Heart left ventricle (tissue), 16 donors: ENCODE measurements around the gene HIBCH. TPM values are rescaled to one million over a fixed set of nuclear protein-coding genes. Genes with fewer than 3 reads are reported as not detected.

Experiments used
- ATAC-seq, 4 donors: fragments of 200-7000 bp; cut with Tn5 transposase; one replicate each; pipeline ENCODE4 v1.9.1; 2020 to 2022; ENCODE audit warnings: moderate library complexity in 4 of 4, mild to moderate bottlenecking in 3 of 4, moderate number of reproducible peaks in 1 of 4
- DNase-seq, 5 donors: peaks; one replicate each; pipeline ENCODE4 v3.0.0-alpha.2; 2020
- H3K27ac ChIP-seq, 12 donors: fragments of 200-600 bp; sonication (generic) in 4 of 12; one replicate each; pipeline versions ENCODE4 v1.5.0 to v1.8.0; 2016 to 2022; ENCODE audit warnings: mild to moderate bottlenecking in 2 of 12
- H3K27me3 ChIP-seq, 9 donors: fragments of 200-600 bp; sonication (generic) in 2 of 9; one replicate each; pipeline versions ENCODE4 v1.5.1 to v1.8.0; 2016 to 2022; ENCODE audit warnings: mild to moderate bottlenecking in 3 of 9
- H3K36me3 ChIP-seq, 9 donors: fragments of 200-600 bp; sonication (generic) in 2 of 9; one replicate each; pipeline versions ENCODE4 v1.5.0 to v1.8.0; 2018 to 2022; ENCODE audit warnings: mild to moderate bottlenecking in 2 of 9
- H3K4me1 ChIP-seq, 12 donors: fragments of 200-600 bp; sonication (generic) in 4 of 12; one replicate each; pipeline versions ENCODE4 v1.5.0 to v1.8.0; 2016 to 2022; ENCODE audit warnings: mild to moderate bottlenecking in 3 of 12
- H3K4me3 ChIP-seq, 12 donors: fragments of 200-600 bp; sonication (generic) in 4 of 12; one replicate each; pipeline versions ENCODE4 v1.5.0 to v1.8.0; 2017 to 2022; ENCODE audit warnings: mild to moderate bottlenecking in 9 of 12, moderate library complexity in 4 of 12
- H3K9me3 ChIP-seq, 12 donors: fragments of 200-600 bp; sonication (generic) in 4 of 12; one replicate each; pipeline versions ENCODE4 v1.5.0 to v1.8.0; 2016 to 2022; ENCODE audit warnings: mild to moderate bottlenecking in 1 of 12
- CTCF ChIP-seq, 12 donors: fragments of 200-600 bp; sonication (generic) in 4 of 12; IDR thresholded peaks; one replicate each; pipeline versions ENCODE4 v1.5.0 to v1.8.0; 2018 to 2022; ENCODE audit warnings: antibody characterized with exemption in 12 of 12, mild to moderate bottlenecking in 5 of 12
- POLR2A ChIP-seq, 2 donors: fragments of 450-650 bp; IDR thresholded peaks; one replicate each; pipeline ENCODE4 v1.6.1; 2017; ENCODE audit warnings: antibody characterized with exemption in 2 of 2, mild to moderate bottlenecking in 2 of 2, moderate library complexity in 2 of 2
- WGBS, 4 donors: extraction: QIAGEN DNeasy Blood & Tissue Kit in 2 of 4; methylation state at CpG; one replicate each; pipeline versions ENCODE4 v1.1.5 to v1.1.7; 2013 to 2018; 5-methylcytosine and 5-hydroxymethylcytosine counted together
- intact Hi-C, 10 donors: fragments of 100-400 bp; cut with DNase I; formaldehyde crosslinking; loops; one replicate each; pipeline versions ENCODE4 v1.11.1 to v1.14.2; 2022
- polyA plus RNA-seq, 2 donors: library from polyadenylated mRNA; stranded (reverse); fragments of 200-250 nt; gene quantifications; one replicate each; pipeline ENCODE4 v1.2.3, GENCODE V29; 2013
- total RNA-seq, 9 donors: library from RNA; depleted of rRNA in 2 of 9; stranded (reverse); fragments of >200 nt in 2 of 9; fragmentation: NEBNext Ultra II Directional in 3 of 9; extraction: Animal tissue kit (Norgen Biotek cat#: 25700) in 3 of 9; gene quantifications; one replicate each; pipeline versions ENCODE4 v1.1.0 to v1.2.4, GENCODE V29; 2016 to 2023
- donor health status: ischemic (EF 13 %, LVEDD 7.1; RV severe dilation, severe dysfunction).
- donor health status: healthy with polysubstance abuse.
- donor health status: DM: no; HTN: yes; CAD: no.
- donor health status: DM: no; HTN: no; CAD: no.
- donor health status: ischemic (EF 25% LVEDD 6.9; RV normal size, moderate dysfunction).
- donor health status: ischemic (EF 25% LVEDD 5.7; RV mildly dilated, moderate dysfunction).
- donor health status: healthy.
- donor health status: DM: yes; HTN: yes; CAD: no.
- donor health status: ischemic (EF 35%, LVEDD 5.7; RV mildly dilated, moderate dysfunction).
- donor health status: nonischemic (EF 11% LVEDD 7.7; RV severe dilation, severe dysfunction).
- donor health status: DM: yes; HTN: yes; CAD: no.
- donor health status: PGD.
- donor health status: ischemic (EF 29% LVEDD 5.4; RV normal size, mild dysfunction).
- donor health status: nonischemic (EF 23%, LVEDD 6.1; RV moderate dilation, normal function).

The HIBCH gene
- total and polyA plus RNA-seq, 11 donors = 7.7 to 25.3 (median 21.1) TPM

DNA sequence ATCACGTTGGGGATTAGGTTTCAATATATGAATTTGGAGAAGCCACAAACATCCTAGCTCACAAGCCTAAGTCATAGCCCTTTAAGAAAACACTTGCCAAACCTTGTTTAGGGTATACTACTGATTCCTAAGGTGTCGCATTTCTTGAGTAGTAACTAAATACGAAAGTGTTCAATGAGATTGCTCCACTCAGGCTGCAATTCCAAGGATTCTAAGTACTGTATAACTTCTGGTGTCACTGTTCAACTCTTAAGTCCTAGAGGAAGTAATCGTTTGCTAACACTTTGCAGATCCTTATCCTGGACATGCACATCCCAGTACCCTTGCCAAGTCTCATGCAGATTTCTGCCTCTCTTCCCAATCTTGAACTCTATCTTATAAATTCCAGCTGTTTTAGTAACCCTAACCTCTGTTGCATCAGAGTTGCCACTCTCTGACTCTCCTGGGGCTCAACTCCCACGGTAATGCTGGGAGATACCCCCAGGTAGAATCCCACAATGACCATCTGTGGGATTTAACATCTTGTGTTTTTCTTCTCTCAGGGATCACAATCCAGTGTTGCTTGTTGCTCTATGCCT lies 122.4 kb downstream of the HIBCH start:
- H3K9me3 ChIP-seq = no peaks in the 10 kb centered on the region
- H3K4me3 ChIP-seq = no peak overlapping the region
- no peak for TF ChIP-seq CTCF (IDR thresholded peaks at IDR 0.05)
- TF ChIP-seq POLR2A (IDR thresholded peaks at IDR 0.05) = no peak
- 64 to 81% (median 77%) methylated on average over 5 of the region's 5 CpGs for WGBS, 4 donors
- no peak for DNase-seq
- peaks cover 0 to 18% (median 2%) of the 10 kb centered on the region in 12 donors for H3K4me1 ChIP-seq
- H3K27me3 ChIP-seq = no peaks in the 10 kb centered on the region
- ATAC-seq = peak in 1 of 4 donors; percentile 13
- intact Hi-C loops = no loop called here
- peaks cover 0 to 23% (median 13%) of the 10 kb centered on the region in 9 donors for H3K36me3 ChIP-seq
- H3K27ac ChIP-seq = no peak overlapping the region

DNA sequence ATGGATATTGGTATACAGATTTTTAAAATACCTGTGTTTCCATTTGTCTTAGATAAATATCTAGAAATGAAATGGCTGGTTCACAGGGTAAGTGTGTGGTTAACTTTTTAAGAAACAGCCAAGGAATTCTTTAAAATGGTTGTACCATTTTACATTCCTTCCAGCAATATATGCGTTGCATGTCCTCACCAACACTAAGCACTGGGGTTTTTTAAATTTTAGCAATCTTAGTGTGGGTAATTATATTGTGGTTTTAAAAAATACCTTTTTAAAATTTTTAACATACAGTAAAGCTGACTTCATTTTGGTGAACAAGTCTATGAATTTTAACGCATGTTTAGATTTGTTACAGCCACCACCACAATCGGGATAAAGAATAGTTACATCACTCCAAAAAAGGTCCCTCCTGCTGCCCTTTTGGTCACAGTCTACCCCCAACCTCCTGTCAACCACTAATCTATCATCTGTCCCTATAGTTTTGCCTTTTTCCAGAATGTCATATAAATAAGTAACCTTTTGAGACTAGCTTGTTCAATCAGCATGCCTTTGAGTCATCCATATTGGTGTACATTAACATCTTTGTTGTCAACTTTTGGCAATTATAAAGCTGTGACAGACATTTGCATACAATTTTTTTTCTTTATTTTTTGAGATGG lies 129.0 kb downstream of the HIBCH start:
- Histone ChIP-seq H3K4me3 (no peak overlapping the region), H3K27me3 (no peaks in the 10 kb centered on the region), H3K36me3 (no peaks in the 10 kb centered on the region), H3K27ac (no peak overlapping the region), H3K4me1 (peaks cover 0 to 4% (median 0%) of the 10 kb centered on the region in 12 donors), H3K9me3 (no peaks in the 10 kb centered on the region)
- DNase-seq (no peak), ATAC-seq (no peak)
- intact Hi-C loops = no loop called here
- TF ChIP-seq CTCF (IDR thresholded peaks at IDR 0.05) (no peak), POLR2A (IDR thresholded peaks at IDR 0.05) (no peak)
- 96 to 99% (median 96%) methylated on average over 3 of the region's 3 CpGs for WGBS, 4 donors

GRCh38 chr2:190188289-190188688 lies 131.3 kb downstream of the HIBCH start:
- TF ChIP-seq CTCF (IDR thresholded peaks at IDR 0.05) (no peak), POLR2A (IDR thresholded peaks at IDR 0.05) (no peak)
- no peaks in the 10 kb centered on the region for H3K27me3 ChIP-seq
- 75 to 87% (median 79%) methylated on average over 1 of the region's 1 CpG for WGBS, 4 donors
- no peak overlapping the region for H3K27ac ChIP-seq
- DNase-seq = no peak
- intact Hi-C loops = loop anchor here in 3 of 10 donors (10.0 kb wide), 3 partner anchors 93 to 127 kb away; partner anchors contain the start of gene HIBCH (in 1 of the 3)
- peaks cover 0 to 22% (median 2%) of the 10 kb centered on the region in 12 donors for H3K4me1 ChIP-seq
- H3K9me3 ChIP-seq = no peaks in the 10 kb centered on the region
- H3K4me3 ChIP-seq = no peak overlapping the region
- no peak for ATAC-seq
- H3K36me3 ChIP-seq = no peaks in the 10 kb centered on the region

- H3K27me3 ChIP-seq = no peaks in the 10 kb centered on the region
- intact Hi-C loops = loop anchor here in 3 of 10 donors (10.0 kb wide), 3 partner anchors 91 to 129 kb away; partner anchors contain the start of gene HIBCH (in 1 of the 3)
- WGBS, 4 donors = 91 to 97% (median 94%) methylated on average over 3 of the region's 3 CpGs
- no peaks in the 10 kb centered on the region for H3K9me3 ChIP-seq
- TF ChIP-seq CTCF (IDR thresholded peaks at IDR 0.05) (no peak), POLR2A (IDR thresholded peaks at IDR 0.05) (no peak)
- H3K4me1 ChIP-seq = peaks cover 0 to 35% (median 5%) of the 10 kb centered on the region in 12 donors
- no peak overlapping the region for H3K4me3 ChIP-seq
- no peaks in the 10 kb centered on the region for H3K36me3 ChIP-seq
- peak in 2 of 4 donors; percentile 30 to 33 for ATAC-seq
- H3K27ac ChIP-seq = no peak overlapping the region
- no peak for DNase-seq
Observed at GRCh38 chr2:190186238-190186637, 133.4 kb downstream of the HIBCH start.
